Sigmoid colon (tissue), 7 donors: ENCODE measurements around the gene HELZ2. TPM values are rescaled to one million over a fixed set of nuclear protein-coding genes. Genes with fewer than 3 reads are reported as not detected.
"Not testable (repeated sequence)": the region's sequence is repeated elsewhere in the genome, so short reads cannot be mapped to it uniquely, and the experiment has no call there.

ENCODE experiments used
- DNase-seq: peaks from one replicate; pipeline ENCODE4 v3.0.0-alpha.2; 2019
- H3K27ac ChIP-seq, 4 donors: fragments of 200-600 bp; sonication (generic); one replicate each; pipeline ENCODE4 v1.5.1; 2016 to 2019; ENCODE audit warnings: mild to moderate bottlenecking in 1 of 4
- H3K27me3 ChIP-seq, 3 donors: fragments of 200-600 bp; sonication (generic); one replicate each; pipeline ENCODE4 v1.5.1; 2019; ENCODE audit warnings: mild to moderate bottlenecking in 1 of 3
- H3K36me3 ChIP-seq, 4 donors: fragments of 200-600 bp; sonication (generic); one replicate each; pipeline ENCODE4 v1.5.1; 2016 to 2019
- H3K4me1 ChIP-seq, 4 donors: fragments of 200-600 bp; sonication (generic); one replicate each; pipeline ENCODE4 v1.5.1; 2017 to 2019
- H3K4me3 ChIP-seq, 4 donors: fragments of 200-600 bp; sonication (generic); one replicate each; pipeline ENCODE4 v1.5.1; 2017 to 2019; ENCODE audit warnings: mild to moderate bottlenecking in 2 of 4, moderate library complexity in 1 of 4
- H3K9me3 ChIP-seq, 4 donors: fragments of 200-600 bp in 3 of 4; sonication (generic) in 3 of 4; one replicate each; pipeline versions ENCODE4 v1.5.1 to v1.6.1; 2013 to 2019
- EP300 ChIP-seq, 4 donors: sonication (generic); formaldehyde crosslinking; IDR thresholded peaks; one replicate each; pipeline ENCODE4 v1.6.1; 2017; ENCODE audit warnings: antibody characterized with exemption in 4 of 4
- POLR2A ChIP-seq, 2 donors: fragments of 450-650 bp; IDR thresholded peaks; one replicate each; pipeline ENCODE4 v1.6.1; 2016; ENCODE audit warnings: antibody characterized with exemption in 2 of 2, mild to moderate bottlenecking in 2 of 2, moderate library complexity in 2 of 2
- POLR2AphosphoS5 ChIP-seq, 4 donors: sonication (generic); formaldehyde crosslinking; IDR thresholded peaks; one replicate each; pipeline ENCODE4 v1.6.1; 2017; ENCODE audit warnings: antibody characterized with exemption in 4 of 4
- WGBS, 2 donors: extraction: QIAGEN DNeasy Blood & Tissue Kit; methylation state at CpG; one replicate each; pipeline ENCODE4 v1.1.7; 2013; 5-methylcytosine and 5-hydroxymethylcytosine counted together
- intact Hi-C: fragments of 100-400 bp; cut with DNase I; formaldehyde crosslinking; loops from one replicate; pipeline ENCODE4 v1.15.1; 2023
- polyA plus RNA-seq, 3 donors: library from polyadenylated mRNA; stranded (reverse); fragments of 200-250 nt; gene quantifications; one replicate each; pipeline ENCODE4 v1.2.3, GENCODE V29; 2013
- total RNA-seq, 4 donors: library from RNA; depleted of rRNA; stranded (reverse); fragments of >200 nt; gene quantifications; one replicate each; pipeline ENCODE4 v1.1.0, GENCODE V29; 2016
- TF ChIP-seq, protein P1 (sequence below), 4 experiments: fragments of 450-650 bp in 3 of 4; fragments of 200-600 bp in 1 of 4; IDR thresholded peaks; one replicate each; pipeline ENCODE4 v1.5.1; 2016 to 2019; ENCODE audit warnings: antibody characterized with exemption in 4 of 4, mild to moderate bottlenecking in 3 of 4, moderate library complexity in 2 of 4
- donor health status: healthy with polysubstance abuse.
- donor health status: Bipolar disorder and iron deficiency.
- donor health status: healthy.

Gene HELZ2
- total and polyA plus RNA-seq, 7 donors, result 1.2 to 48.1 (median 13.6) TPM

GRCh38 chr20:63610581-63611435 is 36.8 kb upstream of the HELZ2 start:
- no peaks in the 10 kb centered on the region for H3K4me1 ChIP-seq
- no peaks in the 10 kb centered on the region for H3K27me3 ChIP-seq
- H3K27ac ChIP-seq, result no peak overlapping the region
- H3K9me3 ChIP-seq, result no peaks in the 10 kb centered on the region
- TF ChIP-seq POLR2A (IDR thresholded peaks at IDR 0.05) (no peak), POLR2AphosphoS5 (IDR thresholded peaks at IDR 0.05) (no peak), EP300 (IDR thresholded peaks at IDR 0.05) (no peak)
- TF ChIP-seq, protein P1, sequence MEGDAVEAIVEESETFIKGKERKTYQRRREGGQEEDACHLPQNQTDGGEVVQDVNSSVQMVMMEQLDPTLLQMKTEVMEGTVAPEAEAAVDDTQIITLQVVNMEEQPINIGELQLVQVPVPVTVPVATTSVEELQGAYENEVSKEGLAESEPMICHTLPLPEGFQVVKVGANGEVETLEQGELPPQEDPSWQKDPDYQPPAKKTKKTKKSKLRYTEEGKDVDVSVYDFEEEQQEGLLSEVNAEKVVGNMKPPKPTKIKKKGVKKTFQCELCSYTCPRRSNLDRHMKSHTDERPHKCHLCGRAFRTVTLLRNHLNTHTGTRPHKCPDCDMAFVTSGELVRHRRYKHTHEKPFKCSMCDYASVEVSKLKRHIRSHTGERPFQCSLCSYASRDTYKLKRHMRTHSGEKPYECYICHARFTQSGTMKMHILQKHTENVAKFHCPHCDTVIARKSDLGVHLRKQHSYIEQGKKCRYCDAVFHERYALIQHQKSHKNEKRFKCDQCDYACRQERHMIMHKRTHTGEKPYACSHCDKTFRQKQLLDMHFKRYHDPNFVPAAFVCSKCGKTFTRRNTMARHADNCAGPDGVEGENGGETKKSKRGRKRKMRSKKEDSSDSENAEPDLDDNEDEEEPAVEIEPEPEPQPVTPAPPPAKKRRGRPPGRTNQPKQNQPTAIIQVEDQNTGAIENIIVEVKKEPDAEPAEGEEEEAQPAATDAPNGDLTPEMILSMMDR (IDR thresholded peaks at IDR 0.05), result no peak
- DNase-seq, result no peak
- peaks cover 0 to 3% (median 0%) of the 10 kb centered on the region in 4 donors for H3K36me3 ChIP-seq
- 93% methylated on average over 17 of the region's 17 CpGs for WGBS, 2 donors
- intact Hi-C loops, result no loop called here
- H3K4me3 ChIP-seq, result no peak overlapping the region

DNA sequence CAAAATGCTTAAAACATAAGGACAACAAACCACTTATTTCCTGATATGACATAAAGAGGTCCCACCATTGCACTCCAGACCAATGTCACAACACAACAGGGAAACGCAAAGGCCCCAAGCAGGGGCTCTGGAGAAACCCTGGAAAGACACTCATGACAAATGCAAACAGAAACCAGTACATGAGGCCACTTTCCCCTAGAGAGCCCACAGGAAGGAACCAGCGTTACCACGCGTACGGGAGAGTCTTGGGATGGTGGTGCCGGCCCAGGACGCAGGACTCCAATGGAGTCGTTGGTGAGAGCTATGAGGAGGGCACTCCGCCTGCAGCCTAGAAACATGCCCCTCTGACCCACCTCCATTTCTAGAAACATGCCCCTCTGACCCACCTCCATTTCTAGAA is 32.6 kb upstream of the HELZ2 start:
- H3K4me3 ChIP-seq, result no peak overlapping the region
- H3K27ac ChIP-seq, result no peak overlapping the region
- TF ChIP-seq EP300 (IDR thresholded peaks at IDR 0.05), result no peak
- TF ChIP-seq, protein P1 (IDR thresholded peaks at IDR 0.05), result no peak
- no peak for TF ChIP-seq POLR2AphosphoS5 (IDR thresholded peaks at IDR 0.05)
- TF ChIP-seq POLR2A (IDR thresholded peaks at IDR 0.05), result no peak
- peaks cover 9 to 22% (median 13%) of the 10 kb centered on the region in 4 donors for H3K36me3 ChIP-seq
- DNase-seq, result no peak
- 73 to 97% methylated on average over 9 of the region's 9 CpGs for WGBS, 2 donors
- H3K4me1 ChIP-seq, result no peaks in the 10 kb centered on the region
- no peaks in the 10 kb centered on the region for H3K27me3 ChIP-seq
- intact Hi-C loops, result no loop called here
- no peaks in the 10 kb centered on the region for H3K9me3 ChIP-seq

- H3K27me3 ChIP-seq, result no peaks in the 10 kb centered on the region
- no peaks in the 10 kb centered on the region for H3K4me1 ChIP-seq
- intact Hi-C loops, result no loop called here
- peaks cover 9 to 63% (median 26%) of the 10 kb centered on the region in 4 donors for H3K36me3 ChIP-seq
- H3K27ac ChIP-seq, result no peak overlapping the region
- DNase-seq, result no peak
- no peak overlapping the region for H3K4me3 ChIP-seq
- H3K9me3 ChIP-seq, result no peaks in the 10 kb centered on the region
- TF ChIP-seq, protein P1 (IDR thresholded peaks at IDR 0.05), result no peak
- TF ChIP-seq POLR2A (IDR thresholded peaks at IDR 0.05) (no peak), EP300 (IDR thresholded peaks at IDR 0.05) (no peak), POLR2AphosphoS5 (IDR thresholded peaks at IDR 0.05) (no peak)
- 86 to 92% methylated on average over 3 of the region's 3 CpGs for WGBS, 2 donors
Measured at GRCh38 chr20:63602321-63602720, 28.3 kb upstream of the HELZ2 start.

DNA sequence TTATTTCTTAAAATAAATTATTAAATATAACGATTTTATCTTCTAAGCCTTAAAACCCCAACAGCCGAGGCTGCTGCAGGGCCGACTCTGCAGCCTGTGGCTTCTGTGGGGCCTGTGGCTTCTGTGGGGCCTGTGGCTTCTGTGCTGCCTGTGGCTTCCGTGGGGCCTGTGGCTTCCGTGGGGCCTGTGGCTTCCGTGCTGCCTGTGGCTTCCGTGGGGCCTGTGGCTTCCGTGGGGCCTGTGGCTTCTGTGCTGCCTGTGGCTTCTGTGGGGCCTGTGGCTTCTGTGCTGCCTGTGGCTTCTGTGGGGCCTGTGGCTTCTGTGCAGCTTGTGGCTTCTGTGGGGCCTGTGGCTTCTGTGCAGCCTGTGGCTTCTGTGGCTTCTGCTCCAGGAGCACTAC is 27.6 kb upstream of the HELZ2 start:
- H3K27me3 ChIP-seq, H3K4me1 ChIP-seq, intact Hi-C loops, H3K9me3 ChIP-seq, DNase-seq, H3K27ac ChIP-seq, H3K4me3 ChIP-seq: not testable (repeated sequence)
- 49 to 84% methylated on average over 8 of the region's 8 CpGs for WGBS, 2 donors
- peaks cover 9 to 67% (median 27%) of the 10 kb centered on the region in 4 donors for H3K36me3 ChIP-seq

GRCh38 chr20:63599396-63600050 is 25.5 kb upstream of the HELZ2 start:
- Histone ChIP-seq H3K9me3 (no peaks in the 10 kb centered on the region), H3K4me3 (no peak overlapping the region), H3K4me1 (no peaks in the 10 kb centered on the region), H3K36me3 (peaks cover 9 to 76% (median 33%) of the 10 kb centered on the region in 4 donors), H3K27ac (no peak overlapping the region), H3K27me3 (no peaks in the 10 kb centered on the region)
- intact Hi-C loops, result no loop called here
- TF ChIP-seq EP300 (IDR thresholded peaks at IDR 0.05) (no peak), POLR2A (IDR thresholded peaks at IDR 0.05) (no peak), POLR2AphosphoS5 (IDR thresholded peaks at IDR 0.05) (no peak)
- TF ChIP-seq, protein P1 (IDR thresholded peaks at IDR 0.05), result no peak
- DNase-seq, result no peak
- WGBS, 2 donors, result 93 to 97% methylated on average over 27 of the region's 27 CpGs
